ENCODE data around the gene STMN1.

The STMN1 gene

GRCh38 chr1:25895365-25895990, 10.7 kb downstream of the STMN1 start:
- no peaks in the 10 kb centered on the region for H3K27me3 ChIP-seq (replicated peaks; ENCODE audit: insufficient read depth, low read length)
- no peaks in the 10 kb centered on the region for H3K9me3 ChIP-seq (replicated peaks; ENCODE audit: insufficient read depth, low read length)
- peaks cover 6% of the 10 kb centered on the region; the same call in 1 of the 2 replicates for H3K36me3 ChIP-seq (replicated peaks; ENCODE audit: insufficient read depth, low read length)
- H3K9me2 ChIP-seq (replicated peaks; ENCODE audit: insufficient read depth, low read length): no peaks in the 10 kb centered on the region
- H3K27ac ChIP-seq (ENCODE audit: low read length): no peak overlapping the region
- DNase-seq: peak; percentile 87
- peaks cover 8% of the 10 kb centered on the region for H3K79me2 ChIP-seq (ENCODE audit: low read length)
- no peak for TF ChIP-seq EZH2 (optimal IDR thresholded peaks at IDR 0.05; ENCODE audit: low read depth, low read length)
- peak; percentile 97 for TF ChIP-seq CTCF (IDR thresholded peaks at IDR 0.05; ENCODE audit: low read length)
- no peak for TF ChIP-seq EZH2phosphoT487 (IDR thresholded peaks at IDR 0.05; ENCODE audit: low read length)
- no peak overlapping the region for H3K4me2 ChIP-seq (ENCODE audit: low read depth, low read length)
- H2AFZ ChIP-seq (ENCODE audit: low read length): no peak overlapping the region
- no peak overlapping the region for H3K4me3 ChIP-seq (ENCODE audit: low read length)
- no peaks in the 10 kb centered on the region for H3K4me1 ChIP-seq (ENCODE audit: low read length)
- no peaks in the 10 kb centered on the region for H4K20me1 ChIP-seq (ENCODE audit: insufficient read depth, low read length)
- H3F3A ChIP-seq (ENCODE audit: insufficient read depth, low read length): peaks cover 12% of the 10 kb centered on the region; the same call in 1 of the 2 replicates
- H3K9ac ChIP-seq (ENCODE audit: low read length): no peak overlapping the region

DNA sequence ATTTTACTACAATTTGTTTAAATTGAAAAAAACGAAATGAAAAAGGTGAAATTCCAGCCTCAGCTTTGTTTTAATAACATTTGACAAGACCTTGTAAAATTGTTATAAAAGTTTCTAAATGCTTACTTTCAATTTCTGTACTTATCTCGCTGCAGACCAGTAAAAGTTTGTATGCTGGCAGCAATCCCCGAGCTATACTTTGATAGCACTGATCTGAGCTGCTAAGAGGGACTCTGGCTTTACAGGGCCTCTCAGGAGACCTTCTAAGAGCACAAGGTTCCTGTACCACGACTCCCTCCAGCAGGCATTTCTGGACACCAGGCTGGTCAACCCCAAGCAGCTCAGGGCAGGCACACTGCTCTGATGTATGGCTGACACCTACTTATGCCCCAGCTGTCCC, 13.1 kb downstream of the STMN1 start:
- TF ChIP-seq EZH2phosphoT487 (IDR thresholded peaks at IDR 0.05; ENCODE audit: low read length) (no peak), CTCF (IDR thresholded peaks at IDR 0.05; ENCODE audit: low read length) (no peak), EZH2 (optimal IDR thresholded peaks at IDR 0.05; ENCODE audit: low read depth, low read length) (no peak)
- no peak overlapping the region for H3K4me3 ChIP-seq (ENCODE audit: low read length)
- H3K9ac ChIP-seq (ENCODE audit: low read length): no peak overlapping the region
- no peak overlapping the region for H3K27ac ChIP-seq (ENCODE audit: low read length)
- no peaks in the 10 kb centered on the region for H3K79me2 ChIP-seq (ENCODE audit: low read length)
- DNase-seq: no peak
- no peaks in the 10 kb centered on the region for H3K36me3 ChIP-seq (replicated peaks; ENCODE audit: insufficient read depth, low read length)
- H3F3A ChIP-seq (ENCODE audit: insufficient read depth, low read length): 0 out of 2 replicates have a peak, but pooled peaks cover 5% of the 10 kb centered on the region
- H3K4me1 ChIP-seq (ENCODE audit: low read length): no peaks in the 10 kb centered on the region
- no peak overlapping the region for H2AFZ ChIP-seq (ENCODE audit: low read length)
- H4K20me1 ChIP-seq (ENCODE audit: insufficient read depth, low read length): no peaks in the 10 kb centered on the region
- H3K4me2 ChIP-seq (ENCODE audit: low read depth, low read length): no peak overlapping the region
- no peaks in the 10 kb centered on the region for H3K9me2 ChIP-seq (replicated peaks; ENCODE audit: insufficient read depth, low read length)
- no peaks in the 10 kb centered on the region for H3K27me3 ChIP-seq (replicated peaks; ENCODE audit: insufficient read depth, low read length)
- no peaks in the 10 kb centered on the region for H3K9me3 ChIP-seq (replicated peaks; ENCODE audit: insufficient read depth, low read length)

DNA sequence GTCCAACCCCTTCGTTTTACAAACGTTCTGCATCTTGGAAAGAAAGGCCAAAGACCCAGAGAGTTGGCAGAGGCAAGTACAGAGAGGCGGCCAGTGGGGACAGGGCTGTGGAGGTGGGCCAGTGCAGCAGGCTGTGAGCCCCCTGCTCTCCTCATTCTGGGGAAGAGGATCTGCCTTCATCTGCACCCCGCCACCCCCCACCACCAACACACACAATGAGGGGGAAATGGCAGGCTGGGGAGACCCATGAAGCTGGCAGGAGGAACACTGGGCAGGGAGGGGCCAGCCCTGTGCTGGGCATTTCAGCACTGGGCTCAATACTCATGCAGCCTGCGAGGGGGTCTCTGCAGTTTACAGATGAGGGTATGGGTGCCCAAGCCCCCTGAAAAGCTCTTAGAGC, 14.6 kb downstream of the STMN1 start:
- Histone ChIP-seq H3K4me3 (ENCODE audit: low read length) (no peak overlapping the region), H3K27me3 (replicated peaks; ENCODE audit: insufficient read depth, low read length) (no peaks in the 10 kb centered on the region), H3F3A (ENCODE audit: insufficient read depth, low read length) (no peaks in the 10 kb centered on the region), H3K9me3 (replicated peaks; ENCODE audit: insufficient read depth, low read length) (no peaks in the 10 kb centered on the region), H3K27ac (ENCODE audit: low read length) (no peak overlapping the region), H3K36me3 (replicated peaks; ENCODE audit: insufficient read depth, low read length) (no peaks in the 10 kb centered on the region), H3K9ac (ENCODE audit: low read length) (no peak overlapping the region), H2AFZ (ENCODE audit: low read length) (no peak overlapping the region), H3K9me2 (replicated peaks; ENCODE audit: insufficient read depth, low read length) (no peaks in the 10 kb centered on the region), H3K79me2 (ENCODE audit: low read length) (no peaks in the 10 kb centered on the region), H3K4me1 (ENCODE audit: low read length) (no peaks in the 10 kb centered on the region), H3K4me2 (ENCODE audit: low read depth, low read length) (no peak overlapping the region), H4K20me1 (ENCODE audit: insufficient read depth, low read length) (no peaks in the 10 kb centered on the region)
- DNase-seq: no peak
- TF ChIP-seq CTCF (IDR thresholded peaks at IDR 0.05; ENCODE audit: low read length): no peak
- no peak for TF ChIP-seq EZH2 (optimal IDR thresholded peaks at IDR 0.05; ENCODE audit: low read depth, low read length)
- TF ChIP-seq EZH2phosphoT487 (IDR thresholded peaks at IDR 0.05; ENCODE audit: low read length): no peak

All from MM.1S (cell line).